ENCODE data around the gene L3MBTL4. TPM values are rescaled to one million over a fixed set of nuclear protein-coding genes. Genes with fewer than 3 reads are reported as not detected.

Gene L3MBTL4
- total and polyA plus RNA-seq, 7 donors, result 1.2 to 5.7 (median 3.4) TPM

DNA sequence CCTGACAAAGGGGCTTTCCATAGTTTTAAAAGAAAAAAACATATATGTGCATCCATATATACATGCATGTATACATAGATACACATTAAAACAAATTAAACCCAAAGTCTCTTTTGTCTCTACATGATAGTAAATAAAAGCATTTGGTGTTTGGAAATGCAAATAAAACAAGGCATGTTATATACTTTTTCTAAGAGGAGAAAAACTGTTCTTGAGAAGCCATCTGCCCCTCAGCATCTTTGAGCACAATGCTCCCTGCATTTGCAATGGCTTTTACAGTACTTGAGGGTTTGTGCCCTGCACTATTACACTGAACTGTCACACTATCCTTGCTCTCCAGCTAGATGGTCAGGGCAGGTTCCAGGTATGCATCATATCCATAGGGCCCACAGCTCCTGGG is 210.2 kb downstream of the L3MBTL4 start:
- Histone ChIP-seq H3K4me1 (no peaks in the 10 kb centered on the region), H3K9me3 (no peaks in the 10 kb centered on the region), H3K27ac (no peak overlapping the region), H3K27me3 (no peaks in the 10 kb centered on the region), H3K36me3 (no peaks in the 10 kb centered on the region), H3K4me3 (no peak overlapping the region)
- intact Hi-C loops (cut with DNase I), result no loop called here
- TF ChIP-seq POLR2A (IDR thresholded peaks at IDR 0.05), result no peak
- TF ChIP-seq POLR2AphosphoS5 (IDR thresholded peaks at IDR 0.05), result no peak
- TF ChIP-seq, protein P1, sequence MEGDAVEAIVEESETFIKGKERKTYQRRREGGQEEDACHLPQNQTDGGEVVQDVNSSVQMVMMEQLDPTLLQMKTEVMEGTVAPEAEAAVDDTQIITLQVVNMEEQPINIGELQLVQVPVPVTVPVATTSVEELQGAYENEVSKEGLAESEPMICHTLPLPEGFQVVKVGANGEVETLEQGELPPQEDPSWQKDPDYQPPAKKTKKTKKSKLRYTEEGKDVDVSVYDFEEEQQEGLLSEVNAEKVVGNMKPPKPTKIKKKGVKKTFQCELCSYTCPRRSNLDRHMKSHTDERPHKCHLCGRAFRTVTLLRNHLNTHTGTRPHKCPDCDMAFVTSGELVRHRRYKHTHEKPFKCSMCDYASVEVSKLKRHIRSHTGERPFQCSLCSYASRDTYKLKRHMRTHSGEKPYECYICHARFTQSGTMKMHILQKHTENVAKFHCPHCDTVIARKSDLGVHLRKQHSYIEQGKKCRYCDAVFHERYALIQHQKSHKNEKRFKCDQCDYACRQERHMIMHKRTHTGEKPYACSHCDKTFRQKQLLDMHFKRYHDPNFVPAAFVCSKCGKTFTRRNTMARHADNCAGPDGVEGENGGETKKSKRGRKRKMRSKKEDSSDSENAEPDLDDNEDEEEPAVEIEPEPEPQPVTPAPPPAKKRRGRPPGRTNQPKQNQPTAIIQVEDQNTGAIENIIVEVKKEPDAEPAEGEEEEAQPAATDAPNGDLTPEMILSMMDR (IDR thresholded peaks at IDR 0.05), result no peak
- no peak for TF ChIP-seq EP300 (IDR thresholded peaks at IDR 0.05)
- DNase-seq, result no peak

DNA sequence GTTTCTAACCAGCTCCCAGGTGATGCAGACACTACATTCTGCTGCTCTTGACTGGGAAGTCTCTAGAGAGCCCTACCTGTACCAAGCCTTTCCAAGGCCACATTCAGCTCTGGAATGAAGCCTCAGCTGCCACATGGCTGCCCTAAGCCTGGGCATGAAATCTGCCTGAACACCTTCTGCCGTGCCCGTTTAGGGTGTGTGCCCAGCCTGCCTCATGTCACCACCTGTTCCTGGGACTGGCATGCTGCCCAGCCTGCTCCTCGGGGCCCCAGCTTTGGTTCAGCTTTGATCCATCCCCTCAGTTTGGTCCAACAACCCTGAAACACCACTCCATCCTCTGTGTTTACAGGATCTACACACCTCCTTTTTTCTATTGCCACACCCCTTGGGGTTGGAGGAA is 210.9 kb downstream of the L3MBTL4 start:
- TF ChIP-seq POLR2AphosphoS5 (IDR thresholded peaks at IDR 0.05), result no peak
- WGBS, 2 donors, result 18 to 74% methylated on average over 3 of the region's 3 CpGs
- H3K36me3 ChIP-seq, result no peaks in the 10 kb centered on the region
- H3K4me3 ChIP-seq, result no peak overlapping the region
- no peaks in the 10 kb centered on the region for H3K27me3 ChIP-seq
- H3K27ac ChIP-seq, result no peak overlapping the region
- H3K4me1 ChIP-seq, result no peaks in the 10 kb centered on the region
- no peak for DNase-seq
- intact Hi-C loops (cut with DNase I), result no loop called here
- H3K9me3 ChIP-seq, result no peaks in the 10 kb centered on the region

DNA sequence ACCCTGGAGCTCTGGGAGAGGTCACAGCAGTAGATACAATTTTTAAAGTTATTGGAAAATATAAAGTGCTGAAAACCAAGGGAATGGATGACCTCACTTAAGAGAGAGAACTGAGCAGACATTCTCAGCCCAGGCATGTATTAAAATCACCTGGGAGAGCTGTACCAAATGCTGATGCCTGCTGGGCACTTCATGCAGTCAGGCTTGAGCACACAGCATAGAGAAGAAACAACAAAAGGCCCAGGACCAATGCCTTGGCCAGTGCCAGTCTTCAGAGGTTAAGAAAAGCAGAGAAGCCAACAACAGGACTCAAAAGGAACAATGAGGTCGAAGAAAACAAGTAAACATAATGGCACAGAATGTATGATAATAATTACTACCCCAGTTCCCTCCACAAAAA is 211.8 kb downstream of the L3MBTL4 start:
- no peak for TF ChIP-seq POLR2A (IDR thresholded peaks at IDR 0.05)
- no peak for TF ChIP-seq EP300 (IDR thresholded peaks at IDR 0.05)
- TF ChIP-seq, protein P1 (IDR thresholded peaks at IDR 0.05), result no peak
- no peak for TF ChIP-seq POLR2AphosphoS5 (IDR thresholded peaks at IDR 0.05)
- Histone ChIP-seq H3K36me3 (no peaks in the 10 kb centered on the region), H3K27me3 (no peaks in the 10 kb centered on the region), H3K9me3 (no peaks in the 10 kb centered on the region), H3K4me3 (no peak overlapping the region), H3K27ac (no peak overlapping the region), H3K4me1 (no peaks in the 10 kb centered on the region)
- intact Hi-C loops (cut with DNase I), result no loop called here
- DNase-seq, result no peak
- WGBS, 2 donors, result 78 to 86% methylated on average over 1 of the region's 1 CpG

DNA sequence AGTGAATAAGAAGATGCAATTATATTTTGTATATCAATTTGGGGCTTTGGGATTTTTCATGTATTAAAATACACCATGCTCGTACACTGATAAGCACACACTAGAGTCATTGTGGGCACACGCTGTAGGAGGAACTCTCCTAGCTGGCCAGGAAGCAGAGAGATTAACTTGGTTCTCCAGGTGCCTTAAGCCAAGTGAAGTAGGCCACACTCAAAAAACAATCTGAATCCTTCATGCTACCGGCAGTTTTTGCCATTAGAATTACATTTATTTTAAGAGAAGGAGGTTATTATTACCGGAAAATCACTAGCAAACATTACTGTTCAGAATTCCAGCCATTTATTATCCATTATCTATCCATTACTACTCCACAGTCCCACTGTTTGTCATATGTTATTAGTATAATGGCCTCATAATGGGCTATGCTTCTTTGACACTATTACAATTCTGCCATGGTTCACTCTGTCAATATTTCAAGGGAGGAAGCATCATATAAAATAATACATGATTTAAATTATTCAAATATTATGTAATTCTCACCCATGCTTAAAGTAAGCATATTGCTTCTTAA is 214.4 kb downstream of the L3MBTL4 start:
- H3K27ac ChIP-seq, result no peak overlapping the region
- H3K4me3 ChIP-seq, result no peak overlapping the region
- WGBS, 2 donors, result 90 to 91% methylated on average over 4 of the region's 4 CpGs
- TF ChIP-seq EP300 (IDR thresholded peaks at IDR 0.05) (no peak), POLR2A (IDR thresholded peaks at IDR 0.05) (no peak), POLR2AphosphoS5 (IDR thresholded peaks at IDR 0.05) (no peak)
- TF ChIP-seq, protein P1 (IDR thresholded peaks at IDR 0.05), result no peak
- H3K9me3 ChIP-seq, result no peaks in the 10 kb centered on the region
- no peaks in the 10 kb centered on the region for H3K36me3 ChIP-seq
- no peaks in the 10 kb centered on the region for H3K4me1 ChIP-seq
- H3K27me3 ChIP-seq, result no peaks in the 10 kb centered on the region
- no peak for DNase-seq
- intact Hi-C loops (cut with DNase I), result no loop called here

DNA sequence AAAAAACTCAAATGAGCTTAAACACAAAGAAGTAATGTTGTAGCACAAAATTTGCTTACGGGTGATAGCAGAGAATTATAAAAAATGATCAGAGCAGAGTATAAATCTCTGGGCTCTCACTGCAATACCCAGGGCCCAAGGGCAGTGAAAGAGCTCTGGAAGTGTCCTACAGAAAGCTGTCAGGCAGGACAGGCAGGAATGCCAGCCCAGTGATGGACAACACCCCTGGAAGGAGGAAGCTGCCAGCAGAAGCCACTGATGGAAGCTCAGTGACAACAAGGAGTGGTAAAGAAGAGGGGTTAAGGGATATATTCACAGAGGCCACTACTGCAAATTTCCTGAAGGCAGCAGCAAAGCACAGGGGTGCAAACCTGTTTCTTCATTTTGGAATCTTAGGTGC is 214.9 kb downstream of the L3MBTL4 start:
- intact Hi-C loops (cut with DNase I), result no loop called here
- 90 to 91% methylated on average over 1 of the region's 1 CpG for WGBS, 2 donors

More for the DNA sequence above, 214.9 kb downstream of the L3MBTL4 start:
- H3K4me3 ChIP-seq, result no peak overlapping the region
- H3K4me1 ChIP-seq, result no peaks in the 10 kb centered on the region
- TF ChIP-seq POLR2A (IDR thresholded peaks at IDR 0.05) (no peak), EP300 (IDR thresholded peaks at IDR 0.05) (no peak), POLR2AphosphoS5 (IDR thresholded peaks at IDR 0.05) (no peak)
- TF ChIP-seq, protein P1 (IDR thresholded peaks at IDR 0.05), result no peak
- no peaks in the 10 kb centered on the region for H3K36me3 ChIP-seq
- no peak overlapping the region for H3K27ac ChIP-seq
- no peaks in the 10 kb centered on the region for H3K27me3 ChIP-seq
- no peaks in the 10 kb centered on the region for H3K9me3 ChIP-seq
- DNase-seq, result no peak

Data from sigmoid colon (tissue), 7 donors.